ENCODE measurements around the gene AIG1.
"Not testable (repeated sequence)": the region's sequence is repeated elsewhere in the genome, so short reads cannot be mapped to it uniquely, and the experiment has no call there.

The AIG1 gene

GRCh38 chr6:143160439-143161220 lies 99.9 kb downstream of the AIG1 start:
- DNase-seq (ENCODE audit: low read depth in 2 of 3, low spot score in 2 of 3), result no peak

- DNase-seq (ENCODE audit: low read depth in 2 of 3, low spot score in 2 of 3), result no peak
These were observed 102.9 kb downstream of the AIG1 start for GRCh38 chr6:143163621-143164020.

GRCh38 chr6:143164565-143165105 lies 103.9 kb downstream of the AIG1 start:
- DNase-seq (ENCODE audit: low read depth in 2 of 3, low spot score in 2 of 3), result no peak

DNA sequence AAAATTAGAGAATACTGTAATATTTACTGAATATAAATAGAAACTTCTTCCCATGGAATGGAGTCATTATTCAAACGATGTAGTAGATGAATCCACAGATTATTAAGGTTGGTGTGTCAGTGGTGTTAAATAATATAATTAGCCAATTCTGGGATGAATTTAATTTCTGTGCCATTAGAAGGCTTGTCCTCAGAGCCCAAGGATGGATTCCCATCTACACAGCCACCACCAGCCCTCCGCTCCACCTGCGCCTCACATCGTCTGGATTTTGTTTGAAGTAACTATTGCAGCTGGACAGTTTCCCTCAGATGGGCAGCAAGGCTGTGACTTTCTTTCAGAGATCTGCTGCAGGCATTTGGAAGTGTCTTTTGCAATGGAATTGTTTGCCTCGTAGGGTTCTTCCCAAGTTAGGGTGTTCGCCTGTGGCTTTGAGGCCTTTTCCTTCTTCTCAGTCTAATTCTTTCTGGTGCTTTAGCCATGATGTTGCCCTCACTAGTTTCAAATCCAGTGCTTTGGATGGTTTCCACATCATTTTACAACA lies 104.7 kb downstream of the AIG1 start:
- DNase-seq (ENCODE audit: low read depth in 2 of 3, low spot score in 2 of 3), result no peak

GRCh38 chr6:143166247-143166695 lies 105.6 kb downstream of the AIG1 start:
- DNase-seq (ENCODE audit: low read depth in 2 of 3, low spot score in 2 of 3), result no peak

DNA sequence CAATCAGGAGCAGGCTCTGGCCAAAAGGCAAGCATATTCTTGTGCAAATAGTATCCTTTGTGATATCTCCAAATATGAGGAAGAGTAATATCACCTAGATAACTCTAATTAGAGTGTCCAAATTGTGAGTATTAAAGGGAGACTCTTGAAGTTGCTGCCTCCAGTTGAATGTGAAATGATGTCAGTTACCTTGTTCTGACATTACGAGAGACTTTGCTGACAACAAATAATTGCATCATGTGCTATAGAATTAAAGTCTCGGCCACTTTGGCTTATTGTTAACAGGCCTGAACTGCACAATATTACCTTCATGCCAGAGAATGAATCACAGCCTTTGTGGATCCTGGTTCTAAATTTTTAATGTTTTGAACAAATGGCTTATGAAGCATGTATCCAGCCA lies 106.5 kb downstream of the AIG1 start:
- DNase-seq (ENCODE audit: low read depth in 2 of 3, low spot score in 2 of 3), result no peak

GRCh38 chr6:143168396-143168816 lies 107.7 kb downstream of the AIG1 start:
- not testable (repeated sequence) for DNase-seq (ENCODE audit: low read depth in 2 of 3, low spot score in 2 of 3)

DNA sequence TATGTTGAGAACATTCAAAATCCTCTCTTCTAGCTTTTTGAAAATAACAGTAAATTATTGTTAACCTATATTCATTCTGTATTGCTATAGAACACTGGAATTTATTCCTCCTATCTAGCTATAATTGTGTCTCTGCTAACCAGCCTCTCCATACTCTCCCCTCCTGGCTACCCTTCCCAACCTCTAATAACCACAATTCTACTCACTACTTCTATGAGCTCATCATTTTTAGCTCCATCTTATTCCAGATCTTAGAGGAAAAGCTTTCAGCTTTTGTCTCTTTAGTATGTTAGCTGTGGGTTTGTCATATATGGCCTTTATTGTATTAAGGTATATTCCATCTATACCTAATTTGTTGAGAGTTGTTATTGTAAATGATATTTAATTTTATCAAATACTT lies 108.8 kb downstream of the AIG1 start:
- DNase-seq (ENCODE audit: low read depth in 2 of 3, low spot score in 2 of 3), result no peak

DNA sequence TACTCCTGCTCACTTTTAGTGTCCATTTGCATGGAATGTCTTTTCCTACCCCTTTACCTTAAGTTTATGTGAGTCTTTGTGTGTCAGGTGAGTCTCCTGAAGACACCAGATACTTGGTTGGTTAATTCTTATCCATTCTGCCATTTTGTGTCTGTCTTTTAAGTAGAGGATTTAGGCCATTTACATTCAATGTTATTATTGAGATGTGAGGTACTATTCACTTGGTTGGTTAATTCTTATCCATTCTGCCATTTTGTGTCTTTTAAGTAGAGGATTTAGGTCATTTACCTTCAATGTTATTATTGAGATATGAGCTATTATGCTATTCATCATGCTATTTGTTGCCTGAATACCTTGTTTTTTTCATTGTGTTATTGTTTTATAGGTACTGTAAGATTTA lies 113.8 kb downstream of the AIG1 start:
- DNase-seq (ENCODE audit: low read depth in 2 of 3, low spot score in 2 of 3), result no peak

DNA sequence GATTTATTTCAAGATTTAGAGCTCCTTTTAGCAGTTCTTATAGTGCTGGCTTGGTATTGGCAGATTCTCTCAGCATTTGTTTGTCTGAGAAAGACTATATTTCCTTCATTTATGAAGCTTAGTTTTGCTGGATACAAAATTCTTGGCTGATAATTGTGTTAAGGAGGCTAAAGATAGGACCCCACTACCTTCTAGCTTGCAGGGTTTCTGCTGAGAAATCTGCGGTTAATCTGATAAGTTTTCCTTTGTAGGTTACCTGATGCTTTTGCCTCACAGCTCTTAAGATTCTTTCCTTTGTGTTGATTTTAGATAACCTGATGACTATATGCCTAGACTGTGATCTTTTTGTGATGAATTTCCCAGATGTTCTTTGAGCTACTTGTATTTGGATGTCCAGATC lies 114.3 kb downstream of the AIG1 start:
- no peak for DNase-seq (ENCODE audit: low read depth in 2 of 3, low spot score in 2 of 3)

DNA sequence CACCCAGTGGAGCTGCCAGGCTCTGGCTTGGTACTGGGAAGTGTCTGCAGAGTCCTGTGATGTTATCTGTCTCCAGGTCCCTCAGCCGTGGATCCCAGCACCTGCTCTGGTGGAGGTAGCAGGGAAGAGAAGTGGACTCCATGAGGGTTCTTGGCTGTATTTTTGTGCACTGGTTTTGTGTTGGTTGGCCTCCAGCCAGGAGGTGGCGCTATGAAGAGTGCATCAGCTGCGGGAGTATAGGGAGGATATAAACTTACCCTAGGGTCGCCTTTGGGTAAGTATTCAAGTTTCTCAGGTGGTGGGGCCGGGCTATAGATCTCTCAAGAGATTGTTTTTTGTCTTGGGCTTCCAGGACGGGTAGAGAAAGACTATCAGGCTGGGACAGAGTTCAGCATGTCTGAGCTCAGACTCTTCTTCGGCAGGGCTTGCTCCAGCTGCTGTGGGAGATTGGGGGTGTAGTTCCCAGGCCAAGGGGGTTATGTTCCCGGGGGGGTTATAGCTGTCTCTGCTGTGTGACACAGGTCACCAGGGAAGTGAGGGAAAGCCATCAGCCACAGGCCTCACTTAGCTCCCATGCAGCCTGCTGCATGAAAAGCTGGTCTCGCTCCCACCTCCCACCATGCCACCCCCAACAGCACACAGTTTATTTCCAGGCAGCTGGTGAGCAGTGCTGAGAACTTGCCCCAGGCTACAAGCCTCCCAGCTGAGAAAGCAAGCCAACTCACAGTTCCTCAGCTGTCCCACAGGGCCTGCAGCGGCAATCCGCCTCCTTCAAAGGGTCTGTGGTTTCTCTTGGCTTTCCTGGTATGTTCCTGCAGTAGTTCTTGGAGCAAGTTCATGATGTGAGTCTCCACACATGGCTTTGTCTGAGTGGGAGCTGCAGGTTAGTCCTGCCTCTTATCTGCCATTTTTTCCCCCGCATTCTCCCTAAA lies 115.7 kb downstream of the AIG1 start:
- DNase-seq (ENCODE audit: low read depth in 2 of 3, low spot score in 2 of 3), result no peak

DNA sequence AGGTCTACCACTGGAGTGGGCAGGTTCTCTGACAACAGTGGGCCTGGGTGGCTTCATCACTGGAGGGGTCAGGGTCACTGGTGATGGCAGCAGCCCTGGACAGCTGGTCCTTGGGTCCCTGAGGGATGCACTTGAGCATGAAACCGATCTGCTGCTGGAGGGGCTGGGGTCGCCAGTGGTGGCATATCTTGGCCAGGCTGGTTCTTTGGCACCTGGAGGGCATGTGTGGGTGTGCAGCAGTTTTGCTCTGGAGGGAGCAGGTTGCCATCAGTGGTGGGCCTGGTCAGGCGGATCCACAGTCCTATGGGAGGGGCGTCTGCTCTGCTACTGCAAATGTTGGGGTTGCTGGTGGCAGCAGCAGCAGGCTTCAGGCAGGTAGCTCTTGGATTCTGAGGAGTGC lies 117.0 kb downstream of the AIG1 start:
- DNase-seq (ENCODE audit: low read depth in 2 of 3, low spot score in 2 of 3), result no peak

DNA sequence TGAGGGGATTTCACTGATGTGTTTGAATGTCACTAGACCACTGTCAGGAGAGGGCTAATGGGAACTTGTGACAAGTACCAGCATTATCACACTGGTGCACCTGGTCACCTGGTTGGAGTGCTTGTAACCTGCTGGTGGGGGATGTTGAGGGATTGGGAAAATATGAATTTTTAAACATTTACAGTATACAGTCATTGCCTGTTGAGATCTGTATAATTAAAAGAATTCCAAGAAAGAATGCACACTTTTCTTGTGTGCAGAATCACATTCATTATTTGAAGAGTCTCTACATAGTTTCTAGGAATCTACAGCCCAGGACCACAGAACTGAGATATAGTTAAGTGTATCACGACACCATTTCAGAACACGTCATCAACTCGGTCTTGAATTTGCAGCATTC lies 118.4 kb downstream of the AIG1 start:
- no peak for DNase-seq (ENCODE audit: low read depth in 2 of 3, low spot score in 2 of 3)

GRCh38 chr6:143179901-143180612 lies 119.4 kb downstream of the AIG1 start:
- DNase-seq (ENCODE audit: low read depth in 2 of 3, low spot score in 2 of 3), result no peak

GRCh38 chr6:143180826-143181225 lies 120.1 kb downstream of the AIG1 start:
- DNase-seq (ENCODE audit: low read depth in 2 of 3, low spot score in 2 of 3), result no peak

- DNase-seq (ENCODE audit: low read depth in 2 of 3, low spot score in 2 of 3), result no peak
These were observed 123.0 kb downstream of the AIG1 start for GRCh38 chr6:143183666-143184065.

DNA sequence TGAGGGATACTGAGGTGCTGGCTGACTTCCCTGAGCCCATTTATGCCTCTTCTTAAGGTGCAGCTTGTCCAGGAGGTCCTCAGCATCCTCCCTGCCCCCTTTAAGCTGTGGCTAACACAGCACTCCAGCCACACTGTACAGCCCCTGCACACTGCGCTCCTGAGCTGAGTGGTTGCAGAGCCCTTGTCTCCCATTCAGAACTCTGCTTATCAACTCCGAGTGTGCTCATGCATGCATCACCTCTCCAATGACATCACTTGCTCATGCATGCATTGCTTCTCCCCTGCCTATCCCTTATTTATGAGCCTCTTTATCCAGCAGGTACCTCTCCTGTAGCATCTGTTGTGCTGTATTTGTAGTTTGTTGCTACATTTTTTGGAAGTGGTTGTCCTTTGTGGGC lies 124.6 kb downstream of the AIG1 start:
- no peak for DNase-seq (ENCODE audit: low read depth in 2 of 3, low spot score in 2 of 3)

DNA sequence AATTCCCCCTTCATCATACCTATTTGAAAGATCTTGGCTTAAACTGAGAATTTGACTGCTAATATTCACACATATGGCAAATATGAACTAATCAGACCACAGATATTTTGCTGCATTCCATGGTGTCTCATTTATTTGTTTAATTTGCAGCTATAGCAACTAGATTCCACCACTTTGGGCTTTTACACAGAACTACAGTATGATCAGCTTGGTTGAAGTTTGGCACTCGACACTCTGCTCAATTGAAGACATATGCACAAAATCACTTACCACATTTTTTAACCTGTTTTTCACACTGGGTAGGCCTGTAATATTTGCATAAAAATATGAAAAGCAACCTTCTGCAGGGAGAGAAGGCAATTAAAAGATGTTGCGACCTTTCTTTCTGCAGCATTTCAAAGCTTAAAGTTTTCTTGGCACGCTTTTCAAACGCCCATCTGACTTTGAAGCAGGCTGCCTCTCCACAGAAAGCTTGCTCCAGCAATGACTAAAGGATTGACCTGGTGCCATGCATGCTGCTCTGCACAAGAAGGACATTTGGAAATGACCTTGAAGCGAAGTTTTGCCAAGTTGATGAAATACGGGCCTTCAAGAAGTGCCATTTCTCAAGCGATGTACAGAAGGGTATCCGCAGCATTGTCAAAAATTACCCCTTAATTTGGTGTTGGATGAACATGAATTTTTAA lies 126.7 kb downstream of the AIG1 start:
- no peak for DNase-seq (ENCODE audit: low read depth in 2 of 3, low spot score in 2 of 3)

DNA sequence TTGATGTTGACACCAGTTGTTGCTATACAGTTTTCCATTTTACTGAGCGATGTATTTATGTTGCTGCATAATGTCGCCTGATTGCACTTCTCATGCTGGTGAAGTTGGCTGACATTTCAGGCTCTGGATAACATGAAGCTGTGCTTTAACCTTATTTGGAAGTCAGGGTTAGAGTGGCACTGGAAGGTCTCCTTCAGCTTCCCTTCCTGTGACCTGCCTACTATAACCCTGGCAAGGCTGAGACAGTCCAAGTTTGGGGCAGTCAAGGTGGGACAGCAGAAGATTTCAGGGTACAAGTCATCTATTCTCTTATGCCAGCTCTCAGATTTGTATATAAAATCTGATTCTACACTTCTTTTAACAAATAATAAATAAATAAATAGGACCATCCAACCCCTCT lies 127.6 kb downstream of the AIG1 start:
- DNase-seq (ENCODE audit: low read depth in 2 of 3, low spot score in 2 of 3), result no peak

DNA sequence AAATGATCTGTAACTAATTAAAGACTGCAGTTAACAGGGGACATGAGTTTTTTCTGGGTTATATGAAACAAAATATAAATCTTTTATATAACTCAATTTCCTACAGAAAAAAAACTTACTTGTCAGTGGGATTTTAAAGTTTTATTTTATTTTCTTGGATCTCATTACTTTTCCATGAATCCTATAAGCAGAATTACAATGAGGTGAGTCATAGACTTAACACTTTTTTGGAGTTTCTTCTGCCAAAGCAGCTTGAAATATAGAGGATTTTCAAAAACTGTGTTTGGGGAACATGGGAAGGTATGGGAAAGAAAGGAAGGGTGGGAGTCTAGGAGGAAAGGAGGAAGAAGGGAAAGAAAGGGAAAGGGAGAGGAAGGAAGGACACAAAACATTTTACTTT lies 130.7 kb downstream of the AIG1 start:
- DNase-seq (ENCODE audit: low read depth in 2 of 3, low spot score in 2 of 3), result no peak
